DLD1 (cell line): ENCODE data around the gene CLN6.
"Not testable (repeated sequence)": the region's sequence is repeated elsewhere in the genome, so short reads cannot be mapped to it uniquely, and the experiment has no call there.

Experiments used
- in situ Hi-C: cut with HindIII; loops from 2 replicates; pipeline ENCODE4 v1.10.0; 2017; ENCODE audit warnings: low sequenced_read_pairs

Gene CLN6

GRCh38 chr15:68224108-68224507 lies 5.4 kb downstream of the CLN6 start:
- in situ Hi-C loops, result no loop called here

DNA sequence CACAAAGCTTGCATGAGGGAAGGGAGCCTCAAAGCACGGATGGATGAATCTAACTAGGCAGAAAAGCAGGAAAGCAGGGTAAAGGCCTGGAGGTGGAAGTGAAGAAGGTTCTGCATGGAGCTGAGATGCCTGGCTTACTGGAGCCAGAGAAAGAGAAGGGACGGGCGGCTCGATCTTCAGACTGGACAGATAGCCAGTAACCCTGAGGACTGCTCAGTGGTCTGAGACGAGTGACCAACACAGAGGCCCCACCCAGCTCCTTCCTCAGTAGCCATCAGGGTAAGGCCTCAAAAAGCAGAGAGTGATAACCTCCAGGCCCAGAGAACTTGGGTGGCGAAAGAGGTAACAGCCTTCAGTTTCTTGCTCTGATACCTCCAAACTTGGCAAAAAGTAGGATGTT lies 6.4 kb downstream of the CLN6 start:
- in situ Hi-C loops, result no loop called here

GRCh38 chr15:68222432-68222743 lies 7.1 kb downstream of the CLN6 start:
- in situ Hi-C loops, result not testable (repeated sequence)

- in situ Hi-C loops, result not testable (repeated sequence)
These were observed 7.7 kb downstream of the CLN6 start for GRCh38 chr15:68221530-68222431.

DNA sequence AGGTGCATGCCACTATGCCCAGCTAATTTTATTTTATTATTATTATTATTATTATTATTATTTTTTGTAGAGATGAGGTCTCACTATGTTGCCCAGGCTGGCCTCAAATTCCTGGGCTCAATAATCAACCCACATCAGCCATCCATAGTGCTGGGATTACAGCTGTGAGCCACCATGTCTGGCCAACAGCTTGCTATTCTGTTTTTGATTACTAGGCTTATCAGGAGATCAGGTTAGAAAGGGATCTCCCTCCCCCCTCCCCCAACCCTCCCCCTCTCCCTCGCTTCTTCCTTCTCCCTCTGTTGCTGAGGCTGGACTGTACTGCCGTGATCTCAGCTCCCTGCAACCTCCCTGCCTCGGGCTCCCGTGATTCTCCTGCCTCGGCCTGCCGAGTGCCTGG lies 8.6 kb downstream of the CLN6 start:
- in situ Hi-C loops, result no loop called here

GRCh38 chr15:68220489-68220888 lies 9.0 kb downstream of the CLN6 start:
- in situ Hi-C loops, result no loop called here

DNA sequence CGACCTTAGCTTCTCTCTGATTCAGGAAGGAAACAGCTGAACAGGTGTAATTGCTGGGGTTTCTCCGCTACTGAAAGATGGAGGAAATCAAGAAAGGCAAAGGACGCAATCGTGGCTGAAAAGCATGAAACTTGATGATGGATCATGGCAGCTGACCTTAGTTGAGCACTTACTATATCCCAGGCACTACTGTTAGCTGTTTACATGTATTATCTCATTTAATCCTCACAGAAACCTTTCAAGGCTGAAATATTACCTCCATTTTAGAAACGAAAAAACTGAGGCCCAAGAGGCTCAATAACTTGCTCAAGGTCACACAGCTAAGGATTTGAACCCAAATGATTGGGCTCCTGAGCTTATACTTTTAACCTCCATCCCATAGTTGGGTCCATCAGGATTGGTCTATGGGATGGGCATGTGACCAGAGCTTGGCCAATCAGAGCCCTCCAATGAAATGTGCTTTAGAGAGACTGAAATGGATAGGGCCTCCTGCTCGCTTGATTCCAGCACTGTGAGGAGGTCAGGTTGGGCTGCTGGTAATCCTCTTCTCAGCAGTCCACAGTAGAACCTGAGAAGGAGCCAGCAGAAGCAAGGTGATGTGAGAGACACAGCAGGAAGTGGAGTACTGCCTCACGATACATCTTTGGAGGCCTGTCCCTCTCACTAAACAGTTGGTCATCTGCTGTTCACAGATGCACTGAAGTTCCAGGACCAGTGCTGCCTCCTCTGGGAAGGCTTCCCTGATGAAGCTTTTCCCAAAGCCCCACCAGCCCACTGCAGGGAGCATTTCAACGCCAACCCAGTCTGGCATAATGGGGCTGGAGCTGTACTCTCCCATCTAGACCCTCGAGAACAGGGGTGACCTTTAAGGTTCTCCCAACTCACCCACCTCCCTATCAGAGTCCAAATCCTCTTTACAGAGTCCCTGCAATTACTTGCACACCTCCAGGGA lies 10.4 kb downstream of the CLN6 start:
- in situ Hi-C loops, result no loop called here

- in situ Hi-C loops, result no loop called here
These were observed 11.2 kb downstream of the CLN6 start for GRCh38 chr15:68218331-68218730.

GRCh38 chr15:68217341-68217740 lies 12.2 kb downstream of the CLN6 start:
- in situ Hi-C loops, result no loop called here

DNA sequence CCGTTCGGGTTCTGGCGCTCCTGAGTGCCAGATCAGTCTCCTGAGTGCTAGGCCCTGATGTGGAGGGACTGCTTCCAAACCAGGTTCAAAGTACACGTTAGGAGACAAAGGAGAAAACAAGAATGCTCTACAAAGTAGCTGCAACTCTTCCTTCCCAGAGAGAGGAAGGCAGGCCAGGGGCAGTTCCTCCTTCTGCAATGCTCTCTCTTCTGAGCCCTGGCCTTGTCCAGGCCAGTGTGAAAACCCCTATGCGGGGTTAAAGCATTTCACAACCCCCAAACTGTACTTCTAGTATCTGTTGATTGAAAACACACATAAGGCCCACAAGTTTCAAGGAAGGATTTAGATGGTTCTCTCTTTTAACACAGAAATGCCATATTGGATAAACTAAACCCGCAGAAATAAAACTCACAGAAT lies 14.7 kb downstream of the CLN6 start:
- in situ Hi-C loops, result no loop called here

DNA sequence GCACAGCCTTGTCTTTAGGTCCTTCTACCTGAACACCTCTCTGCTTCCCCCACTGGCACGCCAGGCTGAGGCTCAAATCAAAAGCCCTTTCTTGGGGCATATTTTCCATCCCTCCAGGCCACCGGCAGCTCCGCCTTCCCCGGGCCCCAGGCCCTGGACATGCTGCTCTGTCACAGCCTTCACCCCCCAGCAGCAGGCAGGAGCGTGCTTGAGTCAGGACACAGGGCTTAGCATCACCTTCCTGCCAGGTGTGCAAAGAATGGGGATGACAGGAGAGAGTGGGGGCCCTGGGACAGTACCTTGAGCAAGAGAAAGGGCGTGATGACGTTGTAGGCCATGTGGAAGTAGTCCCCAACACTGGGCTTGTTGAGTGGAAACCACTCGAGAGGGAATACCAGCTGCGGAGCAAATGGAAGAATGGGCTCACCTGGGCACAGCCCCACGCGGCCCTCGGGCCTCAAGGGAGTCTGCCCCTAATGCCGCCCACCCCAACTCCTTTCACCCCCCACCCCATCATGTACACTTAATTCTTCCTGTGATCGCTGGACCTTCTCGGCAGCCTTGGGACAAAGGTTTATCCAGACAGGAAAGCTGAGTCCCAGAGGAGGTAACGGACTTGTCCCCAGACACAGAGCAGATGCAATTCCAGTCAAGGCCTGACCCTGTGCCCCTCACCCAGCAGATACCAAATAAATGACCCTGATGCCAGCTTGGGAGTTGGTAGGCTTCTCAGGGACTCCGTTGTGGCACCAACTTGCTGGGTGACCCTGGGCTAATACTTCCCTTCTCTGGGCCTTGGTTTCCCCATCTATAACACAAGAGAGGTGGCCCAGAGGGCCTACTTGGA lies 15.3 kb downstream of the CLN6 start:
- in situ Hi-C loops, result no loop called here

- in situ Hi-C loops, result not testable (repeated sequence)
These were observed 16.1 kb downstream of the CLN6 start for GRCh38 chr15:68213491-68213845.

DNA sequence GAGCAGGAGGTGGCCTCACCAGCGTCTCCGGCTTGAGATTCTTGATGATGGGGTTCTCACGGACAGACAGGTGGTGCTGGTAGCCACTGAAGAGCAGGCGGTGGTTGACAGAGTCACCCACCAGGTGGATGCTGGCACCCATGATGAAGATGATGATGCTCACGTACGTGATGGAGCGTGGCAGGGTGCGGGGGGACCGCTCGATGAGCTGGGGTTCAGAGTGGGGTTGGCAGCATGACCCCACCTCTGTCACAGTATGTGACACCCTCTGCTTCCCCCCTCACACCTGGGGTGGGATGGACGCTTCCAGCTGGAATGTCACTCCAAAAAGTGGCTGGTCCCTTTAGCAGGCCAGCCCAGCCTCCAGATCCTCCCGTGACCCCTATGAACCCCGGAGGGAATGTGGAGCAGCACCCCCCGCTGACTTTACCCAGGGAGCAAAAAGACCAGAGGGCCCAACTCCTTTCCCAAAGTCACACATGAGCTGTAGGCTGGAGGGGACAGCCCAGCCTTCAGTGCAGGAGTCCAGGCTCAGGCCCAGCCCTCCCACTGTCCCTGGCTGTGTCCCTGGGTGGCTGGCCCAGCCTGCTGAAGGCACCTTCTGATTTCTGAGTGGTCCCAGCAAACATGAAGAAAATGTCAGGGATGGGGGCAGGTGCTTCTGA lies 17.7 kb downstream of the CLN6 start:
- in situ Hi-C loops, result no loop called here

DNA sequence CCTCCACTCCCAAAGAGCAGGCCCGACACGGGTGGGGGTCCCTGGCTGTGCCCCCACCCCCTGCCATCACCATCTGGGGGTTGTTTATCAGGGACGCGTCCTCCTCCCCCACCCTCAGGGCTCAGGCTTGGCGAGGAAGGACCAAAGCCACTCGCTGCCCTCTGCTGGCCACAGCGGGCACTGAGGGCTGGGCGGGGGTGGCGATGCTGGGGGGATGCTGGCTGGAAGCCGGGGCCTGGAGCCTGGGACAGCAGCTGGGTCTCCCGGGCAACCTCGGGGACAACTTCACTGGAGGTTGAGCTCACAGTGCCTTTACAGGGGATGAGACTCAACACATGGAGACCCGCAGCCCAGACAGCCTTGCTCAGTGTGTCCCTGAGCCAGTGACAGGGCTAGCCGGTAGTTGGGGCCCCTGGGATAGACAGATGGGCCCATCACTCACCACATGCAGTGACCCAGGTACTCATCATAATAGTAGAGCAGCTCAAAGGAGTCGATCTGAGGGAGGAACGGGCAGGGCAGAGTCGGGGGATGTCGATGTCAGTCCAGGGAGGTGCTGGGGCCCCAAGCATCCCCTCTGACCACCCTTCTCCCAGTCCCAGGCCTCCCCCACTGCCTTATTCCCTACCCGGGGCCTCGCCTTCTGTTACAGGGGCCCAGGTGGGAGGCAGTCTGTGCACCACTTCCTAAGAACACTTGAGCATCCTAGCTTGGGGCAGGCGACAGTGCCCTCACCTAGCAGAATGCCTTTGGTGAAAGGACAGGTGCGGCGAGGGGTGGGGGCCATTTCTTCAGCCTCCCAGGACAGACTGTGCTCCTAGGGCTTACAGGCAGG lies 18.5 kb downstream of the CLN6 start:
- in situ Hi-C loops, result no loop called here

- in situ Hi-C loops, result no loop called here
These were observed 19.1 kb downstream of the CLN6 start for GRCh38 chr15:68210409-68210756.

- in situ Hi-C loops, result no loop called here
These were observed 19.7 kb downstream of the CLN6 start for GRCh38 chr15:68209735-68210408.

- in situ Hi-C loops, result no loop called here
These were observed 20.3 kb downstream of the CLN6 start for GRCh38 chr15:68209272-68209671.

DNA sequence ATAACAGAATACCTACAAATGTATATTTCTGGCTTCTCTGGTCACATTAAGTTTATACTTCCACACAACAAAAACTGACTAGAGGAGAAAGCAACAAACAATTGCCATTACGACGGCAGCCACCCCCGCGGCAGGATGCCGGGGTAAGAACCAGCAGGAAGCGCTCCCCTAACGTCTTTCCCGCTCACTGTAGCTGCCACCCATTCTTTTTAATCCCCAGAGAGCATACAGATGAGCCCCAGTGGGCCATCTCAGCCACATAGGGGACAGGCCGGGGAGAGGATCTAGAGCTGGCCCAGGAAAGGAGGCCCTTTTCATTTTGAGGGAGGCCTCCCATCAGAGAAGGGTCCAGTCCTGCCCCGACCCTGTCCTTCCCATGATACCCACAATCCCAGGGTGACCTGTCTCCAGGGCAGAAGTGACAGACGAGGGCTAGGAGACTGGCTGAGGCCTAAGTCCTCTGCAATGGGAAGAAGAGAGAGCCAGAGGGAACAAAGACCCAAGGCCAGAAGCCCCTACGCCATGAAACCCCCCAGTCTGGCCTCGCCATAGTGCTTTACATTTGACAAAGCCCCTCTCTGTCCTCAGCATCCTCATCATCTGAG lies 20.8 kb downstream of the CLN6 start:
- in situ Hi-C loops, result no loop called here

GRCh38 chr15:68208136-68208535 lies 21.4 kb downstream of the CLN6 start:
- in situ Hi-C loops, result no loop called here
